KMS-11 (cell line): ENCODE results near the gene CACNA1I.

Source experiments
- H2AFZ ChIP-seq: fragments of 200-600 bp; sonication (generic); 2 replicates; pipeline ENCODE4 v1.6.1; 2016; ENCODE audit warnings: antibody characterized with exemption, mixed run types, low read depth
- H3K27ac ChIP-seq: fragments of 200-600 bp; sonication (generic); 2 replicates; pipeline ENCODE4 v1.6.1; 2016; ENCODE audit warnings: mild to moderate bottlenecking, mixed run types
- H3K27me3 ChIP-seq: fragments of 200-600 bp; sonication (generic); 2 replicates; pipeline ENCODE4 v1.6.1; 2017; ENCODE audit warnings: mild to moderate bottlenecking, low read depth, mixed run types, moderate library complexity; ENCODE audit not compliant: insufficient read depth
- H3K36me3 ChIP-seq: fragments of 200-600 bp; sonication (generic); 2 replicates; pipeline ENCODE4 v1.6.1; 2017; ENCODE audit warnings: mild to moderate bottlenecking, mixed run types; ENCODE audit not compliant: insufficient read depth
- H3K4me1 ChIP-seq: fragments of 200-600 bp; sonication (generic); 2 replicates; pipeline ENCODE4 v1.6.1; 2016; ENCODE audit warnings: mild to moderate bottlenecking, low read depth, mixed run types; ENCODE audit not compliant: poor library complexity, severe bottlenecking
- H3K4me2 ChIP-seq: fragments of 200-600 bp; sonication (generic); 2 replicates; pipeline ENCODE4 v1.7.0; 2016; ENCODE audit warnings: mild to moderate bottlenecking, mixed run types
- H3K4me3 ChIP-seq: fragments of 200-600 bp; sonication (generic); IDR thresholded peaks from 2 replicates; pipeline ENCODE4 v1.6.1; 2017; ENCODE audit warnings: low read depth, low read length, mixed read lengths; ENCODE audit not compliant: insufficient read depth
- H3K79me2 ChIP-seq: fragments of 200-600 bp; sonication (generic); 2 replicates; pipeline ENCODE4 v1.6.1; 2016; ENCODE audit warnings: low read depth, mixed run types; ENCODE audit not compliant: insufficient read depth
- H3K9ac ChIP-seq: fragments of 200-600 bp; sonication (generic); 2 replicates; pipeline ENCODE4 v1.6.1; 2016; ENCODE audit warnings: mild to moderate bottlenecking, mixed run types
- H4K20me1 ChIP-seq: fragments of 200-600 bp; sonication (generic); 2 replicates; pipeline ENCODE4 v1.6.1; 2016; ENCODE audit warnings: mild to moderate bottlenecking, mixed run types; ENCODE audit not compliant: insufficient read depth
- CTCF ChIP-seq: fragments of 200-600 bp; sonication (generic); conservative IDR thresholded peaks from 2 replicates; pipeline ENCODE4 v1.6.1; 2017; ENCODE audit warnings: low read depth, mild to moderate bottlenecking, antibody characterized with exemption, low read length, moderate library complexity, mixed read lengths

Gene CACNA1I

GRCh38 chr22:39734866-39735265 is 164.3 kb downstream of the CACNA1I start:
- no peaks in the 10 kb centered on the region for H3K79me2 ChIP-seq
- H3K27ac ChIP-seq, result no peak overlapping the region
- H3K4me2 ChIP-seq, result no peak overlapping the region
- no peaks in the 10 kb centered on the region for H3K36me3 ChIP-seq
- no peak for TF ChIP-seq CTCF
- H3K27me3 ChIP-seq, result peaks cover 5% of the 10 kb centered on the region; the same call in 1 of the 2 replicates
- H3K9ac ChIP-seq, result no peak overlapping the region
- H2AFZ ChIP-seq, result no peak overlapping the region
- no peak overlapping the region for H3K4me3 ChIP-seq
- no peaks in the 10 kb centered on the region for H4K20me1 ChIP-seq
- H3K4me1 ChIP-seq, result peaks cover 2% of the 10 kb centered on the region

DNA sequence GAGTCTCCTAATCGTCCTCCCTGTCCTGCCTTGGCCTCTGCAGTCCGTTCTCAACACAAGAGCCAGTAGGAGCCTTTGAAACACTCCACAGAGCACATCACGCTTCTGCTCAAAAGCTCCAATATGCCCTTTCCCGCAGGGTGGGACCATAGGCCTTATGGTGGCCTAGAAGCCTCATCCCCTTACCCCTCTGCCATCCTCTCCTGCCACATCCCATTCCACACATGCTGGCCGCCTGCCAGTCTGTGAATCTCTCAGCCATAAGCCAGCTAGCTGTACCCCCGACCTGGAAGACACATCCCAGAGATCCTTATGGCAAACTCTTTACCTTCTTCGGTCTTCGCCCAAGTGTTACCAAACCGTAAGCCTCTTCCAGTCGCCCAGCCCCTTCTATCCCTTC is 165.2 kb downstream of the CACNA1I start:
- Histone ChIP-seq H3K79me2 (no peaks in the 10 kb centered on the region), H4K20me1 (no peaks in the 10 kb centered on the region), H3K9ac (no peak overlapping the region), H2AFZ (no peak overlapping the region), H3K27me3 (peaks cover 5% of the 10 kb centered on the region; the same call in 1 of the 2 replicates), H3K4me2 (no peak overlapping the region), H3K4me3 (no peak overlapping the region), H3K4me1 (peaks cover 4% of the 10 kb centered on the region), H3K36me3 (no peaks in the 10 kb centered on the region), H3K27ac (no peak overlapping the region)
- TF ChIP-seq CTCF, result no peak

- H2AFZ ChIP-seq, result no peak overlapping the region
Measured at GRCh38 chr22:39738746-39739145, 168.2 kb downstream of the CACNA1I start.

More at GRCh38 chr22:39738746-39739145, 168.2 kb downstream of the CACNA1I start:
- no peak overlapping the region for H3K27ac ChIP-seq
- no peaks in the 10 kb centered on the region for H3K79me2 ChIP-seq
- H3K4me2 ChIP-seq, result no peak overlapping the region
- H3K4me1 ChIP-seq, result peaks cover 4% of the 10 kb centered on the region
- TF ChIP-seq CTCF, result no peak
- H4K20me1 ChIP-seq, result no peaks in the 10 kb centered on the region
- no peak overlapping the region for H3K4me3 ChIP-seq
- no peak overlapping the region for H3K9ac ChIP-seq
- no peaks in the 10 kb centered on the region for H3K36me3 ChIP-seq
- no peaks in the 10 kb centered on the region for H3K27me3 ChIP-seq
